ENCODE measurements around the gene MKRN2.
A peak's percentile ranks its signal among the peaks of the same experiment; 100 is the strongest.

Gene MKRN2

DNA sequence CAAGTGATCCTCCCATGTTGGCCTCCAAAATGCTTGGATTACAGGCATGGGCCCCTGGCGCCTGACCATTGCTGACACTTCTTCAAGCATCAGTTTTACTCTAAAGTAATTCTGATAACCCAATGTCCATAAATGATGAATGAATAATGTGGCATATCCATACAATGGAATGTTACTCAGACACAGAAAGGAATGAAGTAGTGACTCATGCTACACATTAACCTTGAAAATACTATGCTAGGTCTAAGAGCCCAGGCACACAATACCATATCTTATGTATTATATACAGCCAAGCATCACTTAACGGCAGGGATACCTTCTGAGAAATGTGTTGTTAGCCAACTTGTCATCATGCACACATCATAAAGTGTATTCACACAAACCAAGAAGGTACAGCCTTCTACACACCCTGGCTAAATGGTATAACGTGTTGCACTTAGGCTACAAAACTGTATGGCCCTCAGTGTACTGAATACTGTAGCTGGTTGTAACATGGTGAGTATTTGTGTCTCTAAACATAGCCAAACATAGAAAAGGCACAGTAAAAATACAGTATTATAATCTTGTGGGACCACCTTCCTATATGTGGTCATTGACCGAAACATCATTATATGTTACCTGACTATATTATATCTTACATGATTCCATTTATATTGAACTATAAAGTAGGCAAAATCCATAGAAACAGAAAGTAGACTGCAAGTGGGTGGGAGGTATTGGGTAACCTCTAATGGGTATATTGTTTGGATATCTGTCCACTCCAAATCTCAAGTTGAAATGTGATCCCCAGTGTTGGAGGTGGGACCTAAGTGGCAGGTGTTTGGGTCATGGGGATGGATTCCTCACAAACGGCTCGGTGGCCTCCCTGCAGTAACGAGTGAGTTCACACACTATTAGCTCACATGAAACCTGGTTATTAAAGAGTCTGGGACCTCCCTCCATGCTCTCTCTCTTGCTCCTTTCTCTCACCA lies 31.4 kb downstream of the MKRN2 start:
- H3K4me1 Mint-ChIP-seq, result no peaks in the 10 kb centered on the region
- no peak overlapping the region for H3K27ac Mint-ChIP-seq
- TF ChIP-seq, protein P1, sequence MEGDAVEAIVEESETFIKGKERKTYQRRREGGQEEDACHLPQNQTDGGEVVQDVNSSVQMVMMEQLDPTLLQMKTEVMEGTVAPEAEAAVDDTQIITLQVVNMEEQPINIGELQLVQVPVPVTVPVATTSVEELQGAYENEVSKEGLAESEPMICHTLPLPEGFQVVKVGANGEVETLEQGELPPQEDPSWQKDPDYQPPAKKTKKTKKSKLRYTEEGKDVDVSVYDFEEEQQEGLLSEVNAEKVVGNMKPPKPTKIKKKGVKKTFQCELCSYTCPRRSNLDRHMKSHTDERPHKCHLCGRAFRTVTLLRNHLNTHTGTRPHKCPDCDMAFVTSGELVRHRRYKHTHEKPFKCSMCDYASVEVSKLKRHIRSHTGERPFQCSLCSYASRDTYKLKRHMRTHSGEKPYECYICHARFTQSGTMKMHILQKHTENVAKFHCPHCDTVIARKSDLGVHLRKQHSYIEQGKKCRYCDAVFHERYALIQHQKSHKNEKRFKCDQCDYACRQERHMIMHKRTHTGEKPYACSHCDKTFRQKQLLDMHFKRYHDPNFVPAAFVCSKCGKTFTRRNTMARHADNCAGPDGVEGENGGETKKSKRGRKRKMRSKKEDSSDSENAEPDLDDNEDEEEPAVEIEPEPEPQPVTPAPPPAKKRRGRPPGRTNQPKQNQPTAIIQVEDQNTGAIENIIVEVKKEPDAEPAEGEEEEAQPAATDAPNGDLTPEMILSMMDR (IDR thresholded peaks at IDR 0.05; ENCODE audit: unreplicated experiment in 3 of 3), result no peak
- no peaks in the 10 kb centered on the region for H3K9me3 Mint-ChIP-seq
- H3K36me3 Mint-ChIP-seq (ENCODE audit: low read depth), result peaks cover 81% of the 10 kb centered on the region
- no peaks in the 10 kb centered on the region for H3K27me3 Mint-ChIP-seq (ENCODE audit: low read depth)
- no peak overlapping the region for H3K4me3 Mint-ChIP-seq

DNA sequence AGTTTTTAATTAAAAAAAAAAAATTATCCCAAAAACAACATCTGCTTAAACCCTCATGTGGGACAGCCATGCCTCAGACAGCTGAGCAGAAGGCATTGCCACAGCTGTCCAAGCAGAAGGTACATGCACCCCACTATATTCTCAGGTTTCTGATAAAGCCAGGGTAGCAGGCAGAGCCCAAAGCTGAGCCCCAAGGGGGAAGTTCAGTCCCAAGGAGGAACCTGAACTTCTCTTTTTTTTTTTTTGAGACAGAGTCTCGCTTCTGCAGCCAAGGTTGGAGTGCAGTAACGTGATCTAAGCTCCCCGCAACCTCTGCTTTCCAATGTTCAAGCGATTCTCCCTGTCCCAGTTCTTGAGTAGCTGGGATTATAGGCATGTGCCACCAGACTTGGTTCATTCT lies 33.2 kb downstream of the MKRN2 start:
- Mint-ChIP-seq H3K27ac (no peak overlapping the region), H3K4me3 (no peak overlapping the region), H3K27me3 (ENCODE audit: low read depth) (no peaks in the 10 kb centered on the region), H3K4me1 (no peaks in the 10 kb centered on the region), H3K9me3 (no peaks in the 10 kb centered on the region), H3K36me3 (ENCODE audit: low read depth) (peaks cover 82% of the 10 kb centered on the region)
- TF ChIP-seq, protein P1 (IDR thresholded peaks at IDR 0.05; ENCODE audit: unreplicated experiment in 3 of 3), result no peak

DNA sequence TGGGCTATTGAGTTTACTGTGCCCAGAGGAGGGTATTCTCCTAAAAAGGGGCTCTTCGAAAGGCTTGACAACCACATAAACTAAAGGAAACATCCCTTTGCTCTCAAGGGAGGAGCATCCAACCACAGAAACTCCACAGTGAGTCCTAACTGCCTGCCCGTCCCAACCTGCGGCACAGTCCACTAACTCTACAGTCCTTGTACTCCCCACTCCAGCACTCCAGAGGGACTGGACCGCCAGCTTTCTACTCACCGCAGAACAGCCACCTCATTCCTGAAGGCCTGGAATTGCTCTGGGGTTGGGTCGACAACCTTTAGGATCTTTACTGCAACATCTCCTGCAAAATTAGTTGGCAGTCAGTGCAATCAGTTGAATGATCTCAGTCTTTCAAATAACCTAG lies 34.6 kb downstream of the MKRN2 start:
- H3K9me3 Mint-ChIP-seq, result no peaks in the 10 kb centered on the region
- no peak overlapping the region for H3K27ac Mint-ChIP-seq
- TF ChIP-seq, protein P1 (IDR thresholded peaks at IDR 0.05; ENCODE audit: unreplicated experiment in 3 of 3), result no peak
- H3K36me3 Mint-ChIP-seq (ENCODE audit: low read depth), result peaks cover 81% of the 10 kb centered on the region
- H3K4me1 Mint-ChIP-seq, result no peaks in the 10 kb centered on the region
- no peak overlapping the region for H3K4me3 Mint-ChIP-seq
- H3K27me3 Mint-ChIP-seq (ENCODE audit: low read depth), result no peaks in the 10 kb centered on the region

DNA sequence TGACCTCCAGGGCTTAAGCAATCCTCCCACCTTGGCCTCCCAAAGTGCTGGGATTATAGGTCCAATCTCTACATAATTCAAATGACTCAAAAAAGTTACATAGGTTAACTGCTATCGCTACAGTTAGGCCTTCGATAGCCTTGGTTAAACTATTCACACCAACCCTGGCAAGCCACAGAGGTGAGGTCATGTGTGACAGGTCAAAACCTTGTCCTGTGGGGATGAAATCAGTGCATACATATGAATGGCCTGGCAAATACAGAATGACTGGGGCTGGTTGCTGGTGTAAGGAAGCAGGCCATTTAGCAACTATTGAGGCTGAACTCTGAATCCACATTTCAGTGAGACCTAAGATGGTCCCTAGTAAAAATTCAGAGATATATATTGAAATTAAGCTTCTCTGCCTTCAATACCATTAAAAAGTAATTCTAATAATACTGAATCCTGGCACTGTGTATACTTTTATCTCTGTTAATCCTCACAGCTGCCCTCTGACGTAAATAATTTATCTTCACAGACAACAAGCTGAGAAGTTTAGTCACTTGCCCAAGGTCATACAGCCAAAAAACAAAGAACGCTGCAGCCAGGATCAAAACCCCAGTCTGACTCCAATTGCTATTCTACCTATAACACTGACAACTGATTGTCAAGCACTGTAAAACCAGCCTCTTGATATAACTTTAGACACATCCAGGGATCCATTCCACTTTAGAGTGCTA lies 35.3 kb downstream of the MKRN2 start:
- Mint-ChIP-seq H3K36me3 (ENCODE audit: low read depth) (peaks cover 85% of the 10 kb centered on the region), H3K4me3 (no peak overlapping the region), H3K27ac (no peak overlapping the region), H3K4me1 (no peaks in the 10 kb centered on the region), H3K9me3 (no peaks in the 10 kb centered on the region), H3K27me3 (ENCODE audit: low read depth) (no peaks in the 10 kb centered on the region)
- TF ChIP-seq, protein P1 (IDR thresholded peaks at IDR 0.05; ENCODE audit: unreplicated experiment in 3 of 3), result no peak

DNA sequence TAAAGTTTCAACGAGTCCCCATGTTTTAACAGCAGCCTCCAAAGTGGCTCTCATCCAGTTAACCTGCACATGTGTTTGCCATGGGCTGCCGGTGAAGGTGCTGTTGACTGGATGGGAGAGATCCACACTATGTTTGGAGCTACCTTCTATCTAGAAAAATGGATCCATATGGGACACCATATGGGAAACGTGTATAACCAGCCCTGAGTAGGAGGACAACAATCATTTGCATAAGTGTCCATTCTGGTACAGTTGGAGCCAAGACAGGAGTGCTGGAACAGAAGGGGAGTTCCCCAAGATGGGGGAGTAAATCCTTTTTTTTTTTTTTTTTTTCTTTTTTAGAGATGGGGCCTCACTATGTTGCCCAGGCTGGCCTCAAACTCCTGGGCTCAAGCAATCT lies 36.6 kb downstream of the MKRN2 start:
- peak overlapping the region in 1 of 3 experiments; percentile 46 for H3K27ac Mint-ChIP-seq
- no peaks in the 10 kb centered on the region for H3K4me1 Mint-ChIP-seq
- peaks cover 82% of the 10 kb centered on the region for H3K36me3 Mint-ChIP-seq (ENCODE audit: low read depth)
- no peaks in the 10 kb centered on the region for H3K9me3 Mint-ChIP-seq
- H3K4me3 Mint-ChIP-seq, result no peak overlapping the region
- TF ChIP-seq, protein P1 (IDR thresholded peaks at IDR 0.05; ENCODE audit: unreplicated experiment in 3 of 3), result no peak
- H3K27me3 Mint-ChIP-seq (ENCODE audit: low read depth), result no peaks in the 10 kb centered on the region
